T-helper 1 cell treated with Interleukin-12 subunit alpha and Interleukin-12 subunit beta and Interleukin-4 antibody, amounts not matched to agents 30 μg/mL and 1 μg/mL, for 36 hours (primary cell): ENCODE results near the gene TTC23.

Experiments
- H3K27ac Mint-ChIP-seq: one replicate; pipeline ENCODE4 v1.8.0; 2021; ENCODE audit warnings: mild to moderate bottlenecking, mixed read lengths
- H3K27me3 Mint-ChIP-seq: one replicate; pipeline ENCODE4 v1.8.0; 2021; ENCODE audit warnings: low read depth, mixed read lengths
- H3K36me3 Mint-ChIP-seq: one replicate; pipeline ENCODE4 v1.8.0; 2021; ENCODE audit warnings: low read depth, mixed read lengths
- H3K4me1 Mint-ChIP-seq: one replicate; pipeline ENCODE4 v1.8.0; 2021; ENCODE audit warnings: low read depth, mixed read lengths
- H3K4me3 Mint-ChIP-seq: one replicate; pipeline ENCODE4 v1.8.0; 2021; ENCODE audit warnings: mild to moderate bottlenecking, moderate library complexity, mixed read lengths
- H3K9me3 Mint-ChIP-seq: one replicate; pipeline ENCODE4 v1.8.0; 2021; ENCODE audit warnings: mixed read lengths

Gene TTC23

DNA sequence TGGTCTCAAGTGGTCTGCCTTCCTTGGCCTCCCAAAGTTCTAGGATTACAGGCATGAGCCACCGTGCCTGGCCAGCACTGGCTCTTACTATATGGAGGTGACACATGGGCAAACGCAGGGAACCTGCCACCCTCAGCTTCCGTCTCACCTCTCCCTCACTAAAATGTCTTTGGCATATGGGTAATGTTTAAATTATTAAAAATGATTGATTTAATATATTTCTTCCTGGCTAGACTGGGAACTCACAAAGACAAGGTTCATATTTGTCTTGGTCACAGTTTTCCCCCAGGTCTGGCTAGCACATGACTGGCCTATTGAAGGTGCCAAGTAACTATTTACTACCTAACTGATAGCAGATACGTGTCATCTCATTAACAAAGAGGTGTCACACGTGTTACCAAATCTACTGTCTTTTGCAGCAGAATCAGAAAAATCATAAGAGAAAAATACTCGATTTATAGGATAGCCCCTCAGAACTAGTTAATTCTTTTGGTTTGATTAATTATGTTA lies 96.3 kb downstream of the TTC23 start:
- no peaks in the 10 kb centered on the region for H3K9me3 Mint-ChIP-seq
- H3K27ac Mint-ChIP-seq, result no peak overlapping the region
- H3K36me3 Mint-ChIP-seq, result no peaks in the 10 kb centered on the region
- H3K4me3 Mint-ChIP-seq, result no peak overlapping the region
- H3K27me3 Mint-ChIP-seq, result no peaks in the 10 kb centered on the region
- peaks cover 6% of the 10 kb centered on the region for H3K4me1 Mint-ChIP-seq

DNA sequence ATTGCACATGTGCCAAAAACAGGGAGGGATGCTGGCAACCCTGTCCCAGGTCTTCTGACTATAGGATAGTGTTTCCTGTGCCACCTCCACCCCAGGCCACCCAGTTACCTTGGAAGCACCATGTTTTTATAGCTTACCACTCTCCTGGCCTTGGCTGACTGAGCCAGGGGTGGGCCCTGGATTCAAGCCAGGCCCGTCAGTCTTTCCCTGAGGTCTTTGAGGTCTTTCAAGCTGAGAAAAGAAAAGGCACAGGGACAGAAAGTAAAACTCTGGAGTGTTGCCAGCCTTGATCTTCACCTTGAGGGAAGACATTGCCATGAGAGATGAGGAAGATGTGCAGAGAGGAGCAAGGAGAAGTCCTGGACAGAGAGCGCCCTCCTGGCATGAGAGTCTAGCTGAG lies 98.2 kb downstream of the TTC23 start:
- no peaks in the 10 kb centered on the region for H3K9me3 Mint-ChIP-seq
- H3K4me3 Mint-ChIP-seq, result no peak overlapping the region
- no peak overlapping the region for H3K27ac Mint-ChIP-seq
- H3K4me1 Mint-ChIP-seq, result peaks cover 4% of the 10 kb centered on the region
- H3K36me3 Mint-ChIP-seq, result no peaks in the 10 kb centered on the region
- no peaks in the 10 kb centered on the region for H3K27me3 Mint-ChIP-seq

DNA sequence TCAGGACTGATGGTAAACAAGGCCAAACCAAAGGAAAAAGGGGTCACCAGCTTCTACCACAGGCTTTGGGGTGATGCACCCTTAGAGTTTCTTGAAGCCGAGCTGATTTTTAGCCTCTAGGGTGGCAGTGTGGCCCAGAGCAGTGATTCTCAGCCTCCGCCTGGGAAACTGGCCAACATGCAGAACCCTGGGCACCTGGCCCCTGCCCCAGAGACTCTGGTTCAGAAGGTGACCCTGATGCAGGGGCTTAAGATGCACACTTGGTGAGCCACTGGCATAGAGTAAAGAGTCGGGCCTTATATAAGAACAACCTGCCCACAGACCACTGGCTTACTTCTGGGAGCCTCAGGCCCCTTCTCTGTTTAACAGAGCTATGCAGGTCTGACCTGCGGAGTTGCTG lies 100.0 kb downstream of the TTC23 start:
- Mint-ChIP-seq H3K9me3 (no peaks in the 10 kb centered on the region), H3K4me3 (no peak overlapping the region), H3K27me3 (no peaks in the 10 kb centered on the region), H3K4me1 (no peaks in the 10 kb centered on the region), H3K36me3 (no peaks in the 10 kb centered on the region), H3K27ac (no peak overlapping the region)

DNA sequence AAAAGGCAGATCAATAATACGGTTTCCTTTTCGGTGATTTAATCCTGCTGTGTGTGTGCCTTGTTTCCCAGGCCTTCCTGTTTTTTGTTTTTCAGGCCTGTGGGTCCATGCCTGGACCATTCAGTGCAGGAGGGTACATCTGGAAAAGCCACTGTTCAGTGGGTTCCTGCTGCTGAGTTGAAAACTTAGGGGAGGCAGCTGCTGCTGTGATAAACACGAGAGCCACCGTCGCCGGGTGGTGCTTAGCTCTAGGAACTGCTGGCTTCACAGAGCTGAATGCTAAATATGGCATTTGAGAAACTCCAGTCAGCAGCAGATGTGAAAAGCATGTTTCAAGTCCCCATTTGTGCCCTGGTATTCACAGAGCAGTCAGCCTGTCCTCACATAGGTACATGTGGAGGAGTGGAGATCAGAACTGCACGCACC lies 100.5 kb downstream of the TTC23 start:
- no peak overlapping the region for H3K4me3 Mint-ChIP-seq
- H3K4me1 Mint-ChIP-seq, result no peaks in the 10 kb centered on the region
- no peaks in the 10 kb centered on the region for H3K27me3 Mint-ChIP-seq
- no peaks in the 10 kb centered on the region for H3K9me3 Mint-ChIP-seq
- H3K27ac Mint-ChIP-seq, result no peak overlapping the region
- H3K36me3 Mint-ChIP-seq, result no peaks in the 10 kb centered on the region

DNA sequence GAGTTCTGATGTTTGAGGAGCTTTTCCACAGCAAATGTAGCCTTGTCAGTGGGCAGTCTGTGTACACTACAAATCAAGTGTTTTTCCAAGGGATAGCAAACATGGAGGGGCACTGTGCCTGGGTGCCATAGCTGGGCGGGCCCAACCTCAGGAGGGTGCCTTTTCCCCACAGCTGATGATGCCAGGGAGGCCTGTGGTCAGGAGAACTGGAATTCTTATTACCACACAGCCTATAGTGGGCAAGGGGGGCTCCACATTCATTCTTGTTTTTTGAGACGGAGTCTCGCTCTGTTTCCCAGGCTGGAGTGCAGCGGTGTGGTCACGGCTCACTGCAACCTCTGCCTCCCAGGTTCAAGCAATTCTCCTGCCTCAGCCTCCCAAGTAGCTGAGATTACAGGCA lies 102.7 kb downstream of the TTC23 start:
- no peaks in the 10 kb centered on the region for H3K9me3 Mint-ChIP-seq
- no peak overlapping the region for H3K4me3 Mint-ChIP-seq
- no peak overlapping the region for H3K27ac Mint-ChIP-seq
- H3K36me3 Mint-ChIP-seq, result no peaks in the 10 kb centered on the region
- no peaks in the 10 kb centered on the region for H3K4me1 Mint-ChIP-seq
- H3K27me3 Mint-ChIP-seq, result no peaks in the 10 kb centered on the region

DNA sequence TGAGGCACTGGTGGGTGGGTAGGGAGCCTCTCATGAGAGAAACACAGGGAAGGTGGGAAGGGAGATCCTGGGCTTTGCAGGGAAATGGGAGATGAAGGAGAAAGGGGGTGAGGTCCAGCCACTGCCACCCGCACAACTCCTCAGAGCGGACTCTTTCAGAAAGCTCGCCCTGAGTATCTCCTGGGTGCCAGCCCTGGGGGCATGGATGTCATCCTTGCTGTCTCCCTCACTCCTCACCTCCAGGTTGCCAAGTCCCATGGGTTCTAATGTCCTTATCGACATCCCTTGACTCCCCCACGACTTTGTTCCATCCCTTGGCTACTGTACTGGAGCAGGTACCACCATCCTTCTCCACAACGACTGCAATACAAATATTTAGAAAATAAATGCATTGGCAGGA lies 103.6 kb downstream of the TTC23 start:
- H3K4me3 Mint-ChIP-seq, result no peak overlapping the region
- H3K27ac Mint-ChIP-seq, result no peak overlapping the region
- H3K4me1 Mint-ChIP-seq, result no peaks in the 10 kb centered on the region
- no peaks in the 10 kb centered on the region for H3K27me3 Mint-ChIP-seq
- no peaks in the 10 kb centered on the region for H3K36me3 Mint-ChIP-seq
- H3K9me3 Mint-ChIP-seq, result no peaks in the 10 kb centered on the region

DNA sequence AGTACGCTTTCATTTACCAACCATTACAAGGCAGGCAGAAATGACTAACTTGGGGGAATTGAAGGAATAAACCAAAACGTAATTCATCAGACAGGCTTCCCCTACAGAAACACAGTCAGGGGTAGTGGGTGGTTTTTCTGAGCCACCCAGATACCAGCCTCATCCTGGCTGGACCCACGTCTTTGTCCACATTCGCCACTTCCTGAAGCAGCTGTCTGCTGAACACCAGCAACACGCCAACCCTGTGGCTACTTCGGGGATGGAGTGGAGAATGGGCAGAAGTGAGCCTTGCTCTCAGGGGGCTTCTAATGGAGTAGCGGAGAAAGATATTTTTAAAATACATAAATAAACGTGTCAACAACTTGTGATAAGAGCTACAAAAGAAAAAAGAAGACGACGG lies 104.4 kb downstream of the TTC23 start:
- Mint-ChIP-seq H3K36me3 (no peaks in the 10 kb centered on the region), H3K27me3 (no peaks in the 10 kb centered on the region), H3K4me1 (no peaks in the 10 kb centered on the region), H3K4me3 (no peak overlapping the region), H3K27ac (no peak overlapping the region), H3K9me3 (no peaks in the 10 kb centered on the region)

DNA sequence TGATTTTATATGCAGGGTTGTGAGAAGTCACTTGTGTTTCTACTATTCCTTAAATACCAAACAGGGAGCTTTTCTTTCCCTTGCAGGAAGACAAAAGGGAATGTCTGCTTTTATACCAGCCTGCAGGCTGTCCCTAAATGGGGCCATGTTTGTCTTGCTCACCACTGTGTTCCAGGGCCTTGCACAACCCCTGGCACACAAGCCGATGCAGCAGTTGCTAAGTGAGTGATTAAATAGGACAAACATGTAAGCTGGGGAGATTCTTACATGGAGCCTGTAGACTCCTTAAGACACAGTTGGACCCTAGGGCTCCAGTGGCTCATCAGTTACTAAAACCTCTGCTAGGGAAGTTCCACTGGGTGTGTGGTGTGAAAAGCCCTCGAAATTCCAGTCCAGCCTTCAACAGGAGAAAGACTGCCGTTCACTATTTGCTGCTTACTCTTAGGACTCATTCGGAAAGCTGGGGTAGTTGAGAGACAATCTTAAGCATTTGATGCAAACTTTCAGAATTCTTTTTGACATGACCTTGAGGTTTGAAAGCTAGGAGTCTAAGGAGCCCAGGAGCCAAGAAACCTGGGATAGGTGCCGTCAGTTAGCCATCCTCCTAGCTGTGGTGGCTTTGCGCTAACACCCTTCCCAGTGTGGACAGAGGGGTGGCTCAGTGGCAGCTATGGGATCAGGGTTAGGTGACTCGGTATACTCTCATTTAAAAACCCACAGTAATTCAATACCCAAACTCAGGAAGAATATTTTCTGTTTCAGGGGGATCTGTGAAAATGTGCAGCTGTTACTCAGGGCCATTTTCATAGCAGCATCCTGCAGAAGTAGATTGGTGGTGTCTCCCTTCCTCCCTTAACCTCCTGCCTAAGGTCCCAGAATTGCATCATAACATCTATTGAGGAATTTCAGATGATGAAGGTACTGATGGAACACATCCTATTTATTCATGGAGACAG lies 105.4 kb downstream of the TTC23 start:
- H3K27ac Mint-ChIP-seq, result no peak overlapping the region
- no peaks in the 10 kb centered on the region for H3K27me3 Mint-ChIP-seq
- no peak overlapping the region for H3K4me3 Mint-ChIP-seq
- H3K36me3 Mint-ChIP-seq, result no peaks in the 10 kb centered on the region
- H3K4me1 Mint-ChIP-seq, result no peaks in the 10 kb centered on the region
- no peaks in the 10 kb centered on the region for H3K9me3 Mint-ChIP-seq

DNA sequence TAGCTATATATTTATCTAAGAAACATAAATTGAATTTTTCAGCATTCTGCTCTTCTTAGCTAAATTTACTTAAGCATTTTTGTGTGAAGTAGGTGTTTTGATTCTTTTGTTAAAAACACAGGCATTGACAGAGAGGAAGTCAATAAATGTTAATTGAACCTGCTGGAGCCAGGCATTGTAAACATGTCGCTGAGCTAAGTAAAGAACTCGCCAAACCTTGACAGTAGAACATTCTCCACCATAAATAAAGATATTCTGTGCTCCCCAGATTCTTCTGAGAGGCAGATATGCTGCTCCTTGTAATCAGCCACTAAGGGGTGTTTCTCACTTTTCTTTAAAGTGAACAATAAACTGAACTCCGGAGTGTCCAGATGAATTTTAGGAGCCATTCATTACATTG lies 106.1 kb downstream of the TTC23 start:
- Mint-ChIP-seq H3K27ac (no peak overlapping the region), H3K4me1 (no peaks in the 10 kb centered on the region), H3K9me3 (no peaks in the 10 kb centered on the region), H3K4me3 (no peak overlapping the region), H3K36me3 (no peaks in the 10 kb centered on the region), H3K27me3 (no peaks in the 10 kb centered on the region)

DNA sequence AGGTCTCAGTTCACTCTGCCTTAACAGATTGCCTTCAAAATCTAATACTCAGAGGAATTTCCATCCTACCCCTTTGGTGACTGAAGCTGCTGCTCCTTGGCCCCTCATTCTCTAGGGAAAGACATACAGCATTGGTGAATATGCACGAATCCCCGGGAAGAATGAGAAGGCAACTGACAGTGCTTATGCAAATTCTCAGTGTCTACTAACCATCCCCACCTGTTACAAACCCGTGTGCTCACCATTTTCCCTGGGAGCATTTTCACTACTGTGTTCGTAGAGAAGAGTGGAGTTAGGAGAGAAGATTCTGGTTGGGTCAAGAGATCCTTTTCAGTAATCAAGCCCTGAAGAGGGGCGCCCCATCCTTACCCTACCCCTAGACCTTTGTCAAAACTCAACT lies 106.8 kb downstream of the TTC23 start:
- Mint-ChIP-seq H3K27ac (no peak overlapping the region), H3K4me3 (no peak overlapping the region), H3K4me1 (no peaks in the 10 kb centered on the region), H3K36me3 (no peaks in the 10 kb centered on the region), H3K27me3 (no peaks in the 10 kb centered on the region), H3K9me3 (no peaks in the 10 kb centered on the region)

DNA sequence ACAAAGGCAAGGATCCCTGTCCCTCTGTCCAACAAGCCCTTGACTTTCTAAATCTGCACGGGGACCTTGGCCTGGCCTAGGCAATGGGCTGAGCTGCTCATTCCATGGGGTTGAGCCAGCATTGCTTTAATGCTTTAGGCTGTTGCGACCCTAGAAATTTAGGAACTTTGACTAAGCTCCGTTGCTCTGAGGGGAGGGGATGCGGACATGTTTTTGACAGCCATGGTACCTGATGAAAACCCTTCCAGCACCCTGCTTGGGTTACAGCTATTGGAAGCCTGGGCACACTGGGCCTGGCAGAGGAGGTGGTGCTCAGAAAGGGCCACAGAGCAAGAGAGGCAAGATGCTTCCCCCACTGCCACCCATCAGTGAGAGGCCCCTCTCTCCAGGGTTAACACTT lies 107.4 kb downstream of the TTC23 start:
- H3K4me3 Mint-ChIP-seq, result no peak overlapping the region
- no peaks in the 10 kb centered on the region for H3K9me3 Mint-ChIP-seq
- no peak overlapping the region for H3K27ac Mint-ChIP-seq
- H3K36me3 Mint-ChIP-seq, result no peaks in the 10 kb centered on the region
- no peaks in the 10 kb centered on the region for H3K27me3 Mint-ChIP-seq
- no peaks in the 10 kb centered on the region for H3K4me1 Mint-ChIP-seq

DNA sequence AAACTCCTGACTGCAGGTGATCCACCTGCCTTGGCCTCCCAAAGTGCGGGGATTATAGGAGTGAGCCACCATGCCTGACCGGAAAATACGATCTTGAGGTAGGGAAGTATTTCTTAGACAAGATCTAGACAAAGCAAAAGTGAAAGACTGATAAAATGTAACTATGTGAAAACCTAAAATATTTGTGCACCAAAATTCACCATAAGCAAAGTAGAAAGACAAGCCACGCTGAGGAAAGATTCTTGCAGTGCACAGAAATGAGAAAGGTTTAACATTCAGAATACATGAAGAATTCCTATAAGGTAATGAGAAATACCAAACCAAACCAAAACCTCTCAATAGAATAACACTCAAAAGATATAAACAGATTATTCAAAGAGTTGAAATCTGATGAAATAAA lies 108.8 kb downstream of the TTC23 start:
- no peaks in the 10 kb centered on the region for H3K9me3 Mint-ChIP-seq
- no peak overlapping the region for H3K27ac Mint-ChIP-seq
- no peaks in the 10 kb centered on the region for H3K27me3 Mint-ChIP-seq
- peaks cover under 1% of the 10 kb centered on the region for H3K4me1 Mint-ChIP-seq
- no peak overlapping the region for H3K4me3 Mint-ChIP-seq
- H3K36me3 Mint-ChIP-seq, result no peaks in the 10 kb centered on the region

DNA sequence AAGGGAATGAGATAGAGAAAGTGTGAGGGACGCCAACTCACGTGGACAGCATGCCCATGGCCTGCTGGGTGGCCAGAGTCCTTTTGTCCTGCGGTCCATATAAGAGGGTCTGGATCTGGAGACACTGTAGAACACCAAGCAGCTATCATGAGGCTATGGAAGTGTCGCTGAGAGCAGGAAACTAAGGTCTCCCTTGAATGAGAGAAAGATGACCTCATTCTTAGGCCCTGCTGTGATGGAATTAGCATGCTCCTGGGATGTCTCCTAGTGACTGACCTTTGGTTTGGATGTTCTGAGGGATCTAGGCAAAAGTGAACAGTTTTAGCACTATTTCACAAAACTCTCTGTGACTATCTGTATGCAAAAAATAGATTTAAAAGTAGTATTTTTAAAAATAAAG lies 110.1 kb downstream of the TTC23 start:
- Mint-ChIP-seq H3K4me1 (peaks cover 4% of the 10 kb centered on the region), H3K27me3 (no peaks in the 10 kb centered on the region), H3K36me3 (no peaks in the 10 kb centered on the region), H3K9me3 (no peaks in the 10 kb centered on the region), H3K4me3 (no peak overlapping the region), H3K27ac (no peak overlapping the region)

DNA sequence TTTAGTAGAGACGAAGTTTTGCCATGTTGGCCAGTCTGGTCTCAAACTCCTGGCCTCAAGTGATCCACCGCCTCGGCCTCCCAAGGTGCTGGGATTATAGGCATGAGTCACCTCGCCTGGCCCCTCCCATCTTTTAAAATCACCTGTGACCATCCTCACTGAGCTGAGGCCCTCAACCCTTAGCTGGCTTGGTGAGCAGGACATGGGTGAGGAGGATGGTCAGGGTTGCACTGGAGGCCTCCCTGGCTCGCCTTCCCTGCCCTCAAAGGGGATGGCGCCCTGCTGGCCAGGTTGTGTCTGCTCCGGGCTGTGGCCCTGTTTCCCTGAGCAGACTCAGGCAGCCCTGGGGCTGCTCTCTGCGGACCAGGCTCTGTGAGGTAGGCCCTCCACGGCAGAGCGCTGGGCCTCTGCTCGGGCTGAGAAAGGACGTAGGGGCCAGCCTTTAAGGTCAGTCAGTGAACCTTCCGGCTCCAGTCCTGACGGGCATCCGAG lies 110.8 kb downstream of the TTC23 start:
- H3K4me3 Mint-ChIP-seq, result no peak overlapping the region
- no peaks in the 10 kb centered on the region for H3K27me3 Mint-ChIP-seq
- no peaks in the 10 kb centered on the region for H3K36me3 Mint-ChIP-seq
- no peaks in the 10 kb centered on the region for H3K9me3 Mint-ChIP-seq
- H3K27ac Mint-ChIP-seq, result no peak overlapping the region
- peaks cover 4% of the 10 kb centered on the region for H3K4me1 Mint-ChIP-seq

DNA sequence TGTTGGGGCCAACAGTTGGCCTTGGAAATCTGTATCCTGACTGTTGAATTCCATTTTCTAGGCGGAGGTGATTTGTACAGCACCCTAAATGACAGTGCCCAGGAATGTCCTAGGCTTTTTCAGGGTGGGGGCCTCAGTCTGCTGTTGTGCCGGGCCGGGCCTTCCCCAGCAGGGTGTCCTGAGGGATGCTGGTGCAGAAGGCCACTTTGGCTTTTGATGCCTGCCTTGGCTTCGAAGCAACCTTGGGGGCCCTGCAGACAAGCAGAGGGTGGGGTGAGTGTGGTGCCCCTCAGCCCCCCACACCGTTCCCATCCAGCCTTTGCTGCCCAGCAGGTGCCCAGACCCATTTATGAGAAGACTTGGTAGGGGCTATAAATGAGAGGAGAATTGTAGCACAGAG lies 111.5 kb downstream of the TTC23 start:
- Mint-ChIP-seq H3K27me3 (no peaks in the 10 kb centered on the region), H3K4me3 (no peak overlapping the region), H3K36me3 (no peaks in the 10 kb centered on the region), H3K27ac (no peak overlapping the region), H3K4me1 (peaks cover 4% of the 10 kb centered on the region), H3K9me3 (no peaks in the 10 kb centered on the region)
